ENCODE data around the gene AP1S1.

AP1S1 gene

GRCh38 chr7:101165958-101166647 lies 11.8 kb downstream of the AP1S1 start:
- DNase-seq (ENCODE audit: low spot score), result no peak
- no peak overlapping the region for H3K27ac ChIP-seq
- ChIA-PET POLR2A (ENCODE audit: low non-redundant PET) (no interaction called here), CTCF (interaction anchor here (2.0 kb wide), 1 partner anchor 22 kb away, joined by 7 read pairs; no protein-coding TSS in a partner anchor)
- no peak for TF ChIP-seq CTCF (conservative IDR thresholded peaks at IDR 0.05; ENCODE audit: low read depth)

- ChIA-PET POLR2A (ENCODE audit: low non-redundant PET) (no interaction called here), CTCF (interaction anchor here (2.0 kb wide), 1 partner anchor 23 kb away, joined by 7 read pairs; no protein-coding TSS in a partner anchor)
- H3K27ac ChIP-seq, result no peak overlapping the region
- no peak for TF ChIP-seq CTCF (conservative IDR thresholded peaks at IDR 0.05; ENCODE audit: low read depth)
- no peak for DNase-seq (ENCODE audit: low spot score)
Measured at GRCh38 chr7:101166648-101166908, 12.3 kb downstream of the AP1S1 start.

- no peak overlapping the region for H3K27ac ChIP-seq
- no peak for DNase-seq (ENCODE audit: low spot score)
- ChIA-PET POLR2A (ENCODE audit: low non-redundant PET) (no interaction called here), CTCF (interaction anchor here (0.5 to 2.0 kb wide), 2 partner anchors 23 to 26 kb away, joined by 4 to 7 read pairs; no protein-coding TSS in a partner anchor)
- TF ChIP-seq CTCF (conservative IDR thresholded peaks at IDR 0.05; ENCODE audit: low read depth), result no peak
Measured at GRCh38 chr7:101166909-101167644, 12.8 kb downstream of the AP1S1 start.

GRCh38 chr7:101167645-101168411 lies 13.6 kb downstream of the AP1S1 start:
- CTCF ChIA-PET, result interaction anchor here (0.5 to 1.2 kb wide), 4 partner anchors 24 to 76 kb away, joined by 3 to 16 read pairs (median 4); no protein-coding TSS in a partner anchor
- POLR2A ChIA-PET (ENCODE audit: low non-redundant PET), result no interaction called here
- no peak for TF ChIP-seq CTCF (conservative IDR thresholded peaks at IDR 0.05; ENCODE audit: low read depth)

GRCh38 chr7:101168412-101169049 lies 14.3 kb downstream of the AP1S1 start:
- no peak for DNase-seq (ENCODE audit: low spot score)
- TF ChIP-seq CTCF (conservative IDR thresholded peaks at IDR 0.05; ENCODE audit: low read depth), result no peak
- ChIA-PET CTCF (interaction anchor here (0.5 to 1.2 kb wide), 3 partner anchors 23 to 75 kb away, joined by 3 to 16 read pairs (median 3); no protein-coding TSS in a partner anchor), POLR2A (ENCODE audit: low non-redundant PET) (no interaction called here)
- no peak overlapping the region; the same call in 1 of the 2 replicates for H3K27ac ChIP-seq

More at GRCh38 chr7:101167645-101168411, 13.6 kb downstream of the AP1S1 start:
- no peak for DNase-seq (ENCODE audit: low spot score)
- H3K27ac ChIP-seq, result no peak overlapping the region; the same call in 1 of the 2 replicates
